ENCODE results near the gene MR1.
A peak's percentile ranks its signal among the peaks of the same experiment; 100 is the strongest.
"Not testable (repeated sequence)": the region's sequence is repeated elsewhere in the genome, so short reads cannot be mapped to it uniquely, and the experiment has no call there.

Gene MR1

DNA sequence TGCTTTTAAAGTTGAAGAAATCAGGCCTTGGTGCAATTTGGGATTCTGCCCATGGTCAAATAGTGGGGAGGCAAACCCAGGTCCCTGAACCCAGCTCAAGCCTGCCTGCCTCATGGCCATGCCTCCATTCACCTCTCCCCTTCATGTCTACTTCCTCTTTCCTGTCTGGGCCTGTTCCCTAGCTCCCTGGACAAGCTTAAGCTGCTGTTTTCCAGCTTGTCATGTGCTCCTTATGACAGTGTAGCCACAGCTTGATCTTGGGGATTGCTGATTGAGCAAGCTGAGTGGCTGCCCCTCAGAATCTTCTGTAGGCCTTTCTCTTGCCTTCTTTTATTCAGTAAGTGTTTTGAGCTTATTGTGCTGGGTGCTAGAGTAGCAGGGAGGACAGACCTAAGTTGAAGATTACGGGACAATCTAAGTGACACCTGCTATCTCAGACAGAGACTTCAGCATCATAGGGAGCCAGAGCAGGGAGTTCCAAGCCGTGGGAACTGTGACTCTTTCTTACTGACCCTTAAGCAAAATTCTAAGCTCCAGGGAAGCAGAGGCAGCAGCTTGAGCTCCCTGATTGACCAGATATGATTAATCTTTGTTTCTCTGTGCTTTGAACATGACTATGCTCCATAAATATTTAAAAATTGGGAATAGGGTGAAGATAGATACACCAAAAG, 520 bp upstream of the MR1 start:
- peak; percentile 87 for DNase-seq

DNA sequence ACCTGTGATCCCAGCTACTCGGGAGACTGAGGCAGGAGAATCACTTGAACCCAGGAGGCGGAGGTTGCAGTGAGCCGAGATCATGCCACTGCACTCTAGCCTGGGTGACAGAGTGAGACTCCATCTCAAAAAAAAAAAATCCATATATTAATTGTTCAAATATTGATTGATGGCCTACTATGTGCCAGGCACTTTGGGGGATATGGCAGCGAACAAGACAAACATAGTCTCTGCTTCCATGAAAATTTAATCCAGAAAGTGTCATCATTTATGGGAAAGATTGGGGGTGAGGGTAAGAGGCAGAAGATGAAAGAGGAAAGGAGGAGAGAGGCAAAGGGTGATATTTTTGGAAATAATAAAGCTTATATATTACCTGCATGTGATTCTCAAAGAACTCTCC, 1.4 kb downstream of the MR1 start:
- not testable (repeated sequence) for DNase-seq

DNA sequence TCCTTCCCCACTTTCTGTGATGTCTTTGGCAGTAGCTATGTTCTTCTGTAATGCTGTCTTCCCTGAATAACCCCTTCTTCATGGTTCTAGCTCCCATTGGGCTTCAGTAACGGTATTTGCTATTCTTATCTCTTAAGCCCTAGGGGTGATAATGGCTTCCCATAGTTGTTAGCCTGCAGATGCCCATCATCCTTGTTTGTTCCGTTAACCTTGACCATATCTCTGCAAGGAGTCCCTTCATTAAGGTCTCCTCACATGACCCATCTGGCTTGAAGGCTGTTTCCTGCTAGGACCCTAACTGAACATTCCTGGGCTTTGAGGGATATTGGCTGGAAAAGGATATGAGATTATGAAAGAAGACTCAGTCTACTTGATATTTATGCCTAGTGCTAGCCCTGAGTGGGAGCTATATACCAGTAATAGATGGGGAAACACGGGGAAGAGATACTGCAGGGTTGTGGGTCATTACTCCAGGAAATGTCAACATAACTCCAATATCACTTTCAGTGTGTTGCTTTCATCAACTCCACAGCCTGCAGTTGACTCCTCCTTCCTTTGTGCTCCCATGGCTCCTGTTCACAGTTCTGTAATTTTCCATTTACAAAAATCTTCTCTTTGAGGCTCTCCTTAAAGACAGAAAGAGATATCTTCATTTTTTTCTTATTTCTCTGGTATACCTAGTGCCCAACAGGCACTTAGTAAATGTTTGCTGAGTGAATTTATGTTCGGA, 2.5 kb downstream of the MR1 start:
- no peak for DNase-seq

DNA sequence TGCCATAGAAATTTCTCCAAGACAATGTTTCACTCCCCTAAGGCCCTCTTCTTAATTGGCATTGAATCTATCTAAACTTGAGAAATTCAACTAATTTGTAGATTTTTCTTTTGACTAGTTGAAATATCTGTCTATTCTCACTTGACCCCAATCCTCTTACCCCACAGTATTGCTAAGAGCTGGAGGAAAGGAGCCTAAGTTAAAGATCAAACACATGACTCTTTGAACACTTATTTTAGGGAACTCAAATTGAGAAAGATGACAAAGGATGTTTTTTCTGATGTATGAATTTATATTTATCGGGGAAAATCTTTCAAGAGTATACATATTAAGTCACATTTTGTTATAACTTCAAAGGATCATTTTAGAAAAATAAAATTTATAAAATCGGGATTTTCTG, 3.6 kb downstream of the MR1 start:
- DNase-seq = no peak

DNA sequence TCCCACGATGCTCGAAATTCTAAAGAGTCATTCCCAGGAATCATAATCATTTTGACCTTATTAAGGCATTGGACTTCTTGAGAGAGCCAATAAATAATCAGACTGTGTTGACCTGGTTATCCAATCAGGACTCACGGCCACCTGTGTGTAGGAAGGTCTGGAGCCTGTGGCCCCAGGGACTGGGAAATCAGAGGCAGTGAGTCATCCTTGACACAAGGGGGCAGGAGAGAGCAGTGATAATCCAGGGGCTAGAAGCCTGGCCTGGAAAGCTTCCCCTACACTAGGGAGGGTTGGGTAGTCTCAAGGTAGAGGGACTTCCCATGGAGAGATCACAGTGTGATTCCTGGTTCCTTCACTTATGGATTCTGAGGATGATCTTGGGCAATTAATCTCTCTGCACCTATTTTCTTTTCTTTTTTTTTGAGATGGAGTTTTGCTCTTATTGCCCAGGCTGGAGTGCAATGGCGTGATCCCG, 4.7 kb downstream of the MR1 start:
- DNase-seq = peak; percentile 87

DNA sequence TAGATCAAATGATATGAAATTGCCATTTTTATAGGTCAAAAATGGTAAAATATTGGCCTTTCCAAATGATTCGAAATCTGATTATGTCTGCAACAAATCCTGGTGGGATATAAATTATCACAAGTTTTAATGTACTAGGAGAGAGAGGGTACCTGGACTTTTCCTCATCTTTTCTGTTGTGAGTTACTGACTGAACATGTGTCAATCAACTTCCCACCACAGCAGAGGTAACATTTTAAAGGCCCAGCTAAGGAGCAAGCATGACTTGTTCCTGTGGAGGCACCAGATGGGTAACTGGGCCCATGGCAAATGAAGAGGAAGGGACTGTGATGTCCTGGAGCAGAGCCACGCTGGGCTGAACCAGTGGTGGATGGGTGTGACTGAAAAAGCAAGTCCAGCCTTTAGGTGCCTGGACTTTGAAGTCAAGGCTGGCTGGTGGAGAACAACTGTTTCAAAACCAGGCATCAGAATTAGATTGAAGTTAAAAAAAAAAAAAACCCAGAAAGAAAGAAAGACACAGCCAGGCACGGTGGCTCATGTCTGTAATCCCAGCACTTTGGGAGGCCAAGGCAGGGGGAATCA, 6.6 kb downstream of the MR1 start:
- DNase-seq = no peak

DNA sequence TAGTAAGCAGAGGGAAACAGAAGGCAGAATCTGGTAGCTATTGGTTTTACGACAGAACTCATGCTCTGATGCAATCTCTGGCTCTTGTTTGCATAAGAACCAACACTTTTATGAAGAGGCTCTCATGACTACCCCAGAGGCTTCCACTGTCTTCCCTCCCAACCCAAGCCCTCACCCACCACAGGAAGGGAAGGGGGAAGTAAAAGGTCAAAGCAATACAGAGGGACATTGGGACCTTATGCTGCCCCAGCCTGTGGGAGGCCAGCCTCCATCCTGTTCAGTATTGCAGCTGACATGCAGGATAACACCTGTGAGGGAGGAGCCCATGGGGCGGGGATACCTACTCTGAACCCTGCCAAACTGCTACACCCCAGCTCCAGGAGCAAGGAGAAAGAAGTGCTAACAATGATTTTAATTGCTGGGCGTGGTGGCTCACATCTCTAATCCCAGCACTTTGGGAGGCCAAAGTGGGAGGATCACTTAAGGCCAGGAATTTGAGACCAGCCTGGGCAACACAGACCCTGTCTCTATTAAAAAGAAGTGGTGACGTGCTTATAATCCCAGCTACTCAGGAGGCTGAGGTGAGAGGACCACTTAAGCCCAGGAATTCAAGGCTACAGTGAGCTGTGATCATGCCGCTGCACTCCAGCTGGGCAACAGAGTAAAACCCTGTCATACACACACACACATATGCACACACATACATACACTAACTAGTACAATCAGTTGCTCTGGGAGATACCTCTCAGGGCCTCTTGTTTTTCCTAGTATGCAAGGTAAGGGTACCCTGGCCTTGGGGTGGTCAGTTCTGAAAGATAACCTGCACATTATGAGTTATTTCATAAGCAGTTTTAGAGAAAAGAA, 9.5 kb downstream of the MR1 start:
- peak; percentile 69 for DNase-seq

DNA sequence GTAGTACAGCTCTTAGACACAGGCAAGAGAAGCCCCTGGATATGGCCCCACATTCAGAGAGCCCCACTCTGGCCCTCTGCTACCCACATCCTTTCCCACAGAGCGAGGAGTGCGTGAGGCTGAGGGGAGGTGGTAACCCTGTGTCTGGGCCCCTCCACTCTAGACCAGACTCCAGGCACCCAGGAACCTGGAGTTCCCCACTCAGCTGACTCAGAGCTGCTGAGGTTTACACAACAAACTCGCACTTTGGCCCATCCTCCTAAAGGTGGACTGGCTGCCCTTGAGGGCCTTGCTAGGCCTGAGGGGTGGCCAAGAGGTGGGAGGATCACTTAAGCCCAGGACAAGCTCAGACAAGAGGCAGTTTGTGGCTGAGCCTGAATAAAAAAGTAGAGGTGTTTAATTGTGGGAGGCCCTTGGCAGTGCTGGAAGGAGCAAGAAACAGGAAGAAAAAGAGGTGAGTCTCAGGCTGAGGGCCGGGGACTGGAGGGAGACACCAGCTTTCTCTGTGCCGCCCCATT, 10.7 kb downstream of the MR1 start:
- no peak for DNase-seq

DNA sequence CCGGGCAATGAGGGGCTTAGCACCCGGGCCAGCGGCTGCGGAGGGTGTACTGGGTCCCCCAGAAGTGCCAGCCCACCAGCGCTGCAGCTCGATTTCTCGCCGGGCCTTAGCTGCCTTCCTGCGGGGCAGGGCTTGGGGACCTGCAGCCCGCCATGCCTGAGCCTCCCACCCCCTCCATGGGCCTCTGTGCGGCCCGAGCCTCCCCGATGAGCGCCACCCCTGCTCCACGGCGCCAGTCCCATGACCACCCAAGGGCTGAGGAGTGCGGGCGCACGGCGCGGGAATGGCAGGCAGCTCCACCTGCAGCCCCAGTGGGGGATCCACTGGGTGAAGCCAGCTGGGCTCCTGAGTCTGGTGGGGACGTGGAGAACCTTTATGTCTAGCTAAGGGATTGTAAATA, 12.2 kb downstream of the MR1 start:
- DNase-seq = not testable (repeated sequence)

DNA sequence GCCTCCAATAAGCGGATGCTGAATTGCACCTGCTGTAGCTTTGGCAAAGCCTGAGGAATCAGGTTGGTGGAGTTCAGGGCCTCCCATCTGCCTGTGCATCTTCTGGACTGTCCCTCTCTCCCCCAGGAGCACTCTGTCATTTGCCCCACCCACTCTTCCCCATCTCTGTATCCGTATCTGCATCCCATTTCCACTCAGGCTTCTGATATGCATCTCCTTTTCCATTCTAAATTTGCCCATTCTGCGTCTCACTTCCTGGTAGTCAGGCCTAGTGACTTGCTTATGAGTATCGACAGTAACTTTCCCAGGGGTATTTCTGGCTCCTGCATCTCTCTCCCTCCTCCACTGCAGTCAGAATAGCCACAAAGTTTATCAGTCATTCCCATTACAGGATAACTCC, 15.6 kb downstream of the MR1 start:
- DNase-seq = no peak

DNA sequence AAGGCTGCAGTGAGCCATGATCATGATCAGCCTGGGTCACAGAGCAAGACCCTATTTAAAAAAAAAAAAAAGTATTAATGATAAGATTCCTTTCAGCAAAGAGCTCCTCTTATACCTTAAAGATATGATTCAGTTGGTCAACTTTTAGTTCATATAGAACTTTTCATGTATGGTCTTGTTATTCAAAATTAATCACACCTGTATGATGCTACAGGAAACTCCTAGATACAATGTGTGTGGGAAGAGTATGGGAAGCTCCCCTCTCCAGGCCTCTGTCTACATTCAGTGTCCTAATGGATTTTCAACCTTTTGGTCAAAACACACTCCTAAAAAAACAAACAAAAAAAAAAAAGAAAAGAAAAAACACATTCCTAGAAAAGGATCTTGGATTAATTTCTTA, 17.1 kb downstream of the MR1 start:
- DNase-seq = no peak

DNA sequence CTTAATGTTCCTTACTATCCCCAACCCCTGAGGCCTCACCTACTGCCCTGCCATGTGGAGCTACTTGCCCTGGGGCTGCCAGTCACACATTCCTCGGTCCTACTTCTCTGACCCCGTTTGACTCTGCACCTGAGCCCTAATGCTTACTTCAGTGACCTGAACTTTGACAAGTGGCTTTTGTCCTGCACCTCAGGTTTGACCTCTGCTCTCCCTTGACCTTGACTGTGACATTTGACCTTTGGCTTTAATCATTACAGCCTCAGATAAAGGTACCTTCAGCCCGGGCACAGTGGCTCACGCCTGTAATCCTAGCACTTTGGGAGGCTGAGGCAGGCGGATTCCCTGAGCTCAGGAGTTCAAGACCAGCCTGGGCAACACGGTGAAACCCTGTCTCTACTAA, 22.8 kb downstream of the MR1 start:
- DNase-seq = no peak

DNA sequence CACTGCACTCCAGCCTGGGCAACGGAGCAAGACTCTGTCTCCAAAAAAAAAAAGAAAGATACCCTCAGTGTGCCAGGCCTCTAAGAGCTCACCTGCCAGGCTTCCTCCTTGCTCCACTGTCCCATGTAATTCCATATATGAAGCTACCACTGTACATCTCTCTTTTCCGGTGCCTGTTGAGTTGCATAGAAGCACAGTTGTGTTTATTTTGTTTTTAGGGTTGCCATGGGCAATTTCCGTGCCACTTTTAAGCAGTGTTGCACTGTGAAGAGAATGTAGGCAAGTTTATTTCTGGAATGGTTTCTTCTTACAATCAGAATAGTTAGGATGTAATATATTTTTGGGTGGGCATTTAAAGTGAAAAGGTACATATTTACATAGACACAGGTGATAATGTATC, 23.3 kb downstream of the MR1 start:
- DNase-seq = no peak

DNA sequence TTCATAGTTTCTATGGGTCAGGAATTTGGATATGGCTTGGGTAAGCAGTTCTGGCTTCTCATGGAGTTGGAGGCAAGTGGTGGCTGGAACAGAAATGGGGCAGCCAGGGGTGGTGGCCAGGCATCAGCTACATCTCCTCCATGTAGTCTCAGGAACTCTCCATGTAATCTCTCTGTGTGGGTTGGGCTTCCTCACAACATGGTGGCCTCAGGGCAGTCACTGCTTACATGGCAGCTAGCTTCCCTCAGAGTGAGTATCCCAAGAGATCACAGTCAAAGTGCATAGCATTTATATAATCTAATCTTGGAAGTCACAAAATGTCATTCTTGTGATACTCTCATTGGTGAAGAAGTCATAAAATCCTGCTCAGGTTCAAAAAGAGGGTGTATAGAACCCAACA, 25.7 kb downstream of the MR1 start:
- DNase-seq = no peak

DNA sequence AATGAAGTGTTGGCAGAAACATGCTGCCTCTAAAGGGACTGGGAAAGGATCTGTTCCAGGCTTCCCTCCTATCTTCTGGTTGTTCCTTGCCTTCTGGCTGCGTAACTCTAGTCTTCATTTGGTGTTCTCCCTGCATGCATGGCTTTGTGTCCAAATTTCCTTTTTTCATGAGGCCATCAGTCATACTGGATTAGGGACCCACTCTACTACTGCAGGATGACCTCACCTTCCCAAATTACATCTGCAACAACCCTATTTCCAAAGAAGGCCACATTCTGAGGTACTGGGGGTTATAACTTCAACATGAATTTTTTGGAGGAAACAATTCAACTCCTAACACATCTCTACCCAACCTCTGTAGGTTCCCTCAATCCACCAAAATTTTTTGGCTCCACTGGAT, 26.3 kb downstream of the MR1 start:
- no peak for DNase-seq

DNA sequence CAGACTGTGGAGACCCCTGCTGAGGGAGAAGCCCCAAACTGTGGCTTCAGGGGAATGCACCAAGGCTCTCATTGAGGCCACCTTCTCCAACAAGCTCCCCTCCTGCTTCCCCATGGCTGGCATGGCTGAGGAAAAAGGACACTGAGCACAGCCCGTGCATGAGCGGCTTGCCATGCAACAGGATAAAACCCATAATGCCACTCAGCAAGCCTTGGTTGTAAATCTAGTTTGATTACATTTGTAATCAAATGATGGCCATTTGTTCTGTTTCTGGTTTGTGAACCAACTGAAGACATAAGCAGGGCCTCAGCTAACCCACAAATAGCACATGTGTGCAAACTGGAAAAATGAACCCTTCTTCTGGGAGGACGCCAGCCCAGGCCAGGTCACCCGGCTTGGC, 27.2 kb downstream of the MR1 start:
- not testable (repeated sequence) for DNase-seq

DNA sequence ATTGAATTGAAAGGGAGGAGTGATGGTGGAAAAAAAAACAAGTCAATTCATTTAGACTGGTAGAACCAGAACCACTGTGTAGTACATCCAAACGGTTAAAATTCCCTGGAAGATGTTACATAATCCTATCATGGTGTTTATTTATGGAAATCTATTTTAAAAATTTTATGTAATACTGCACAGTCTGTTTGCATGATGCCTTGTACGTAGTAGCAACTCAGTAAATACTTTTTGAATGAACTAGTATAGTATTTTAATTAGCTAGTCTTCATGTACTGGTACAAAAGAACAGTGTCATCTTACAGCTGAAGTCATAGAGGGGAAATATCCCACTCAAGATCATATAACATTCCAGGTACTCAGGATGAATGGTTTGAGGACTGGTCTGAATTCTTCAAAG, 27.7 kb downstream of the MR1 start:
- DNase-seq = no peak

DNA sequence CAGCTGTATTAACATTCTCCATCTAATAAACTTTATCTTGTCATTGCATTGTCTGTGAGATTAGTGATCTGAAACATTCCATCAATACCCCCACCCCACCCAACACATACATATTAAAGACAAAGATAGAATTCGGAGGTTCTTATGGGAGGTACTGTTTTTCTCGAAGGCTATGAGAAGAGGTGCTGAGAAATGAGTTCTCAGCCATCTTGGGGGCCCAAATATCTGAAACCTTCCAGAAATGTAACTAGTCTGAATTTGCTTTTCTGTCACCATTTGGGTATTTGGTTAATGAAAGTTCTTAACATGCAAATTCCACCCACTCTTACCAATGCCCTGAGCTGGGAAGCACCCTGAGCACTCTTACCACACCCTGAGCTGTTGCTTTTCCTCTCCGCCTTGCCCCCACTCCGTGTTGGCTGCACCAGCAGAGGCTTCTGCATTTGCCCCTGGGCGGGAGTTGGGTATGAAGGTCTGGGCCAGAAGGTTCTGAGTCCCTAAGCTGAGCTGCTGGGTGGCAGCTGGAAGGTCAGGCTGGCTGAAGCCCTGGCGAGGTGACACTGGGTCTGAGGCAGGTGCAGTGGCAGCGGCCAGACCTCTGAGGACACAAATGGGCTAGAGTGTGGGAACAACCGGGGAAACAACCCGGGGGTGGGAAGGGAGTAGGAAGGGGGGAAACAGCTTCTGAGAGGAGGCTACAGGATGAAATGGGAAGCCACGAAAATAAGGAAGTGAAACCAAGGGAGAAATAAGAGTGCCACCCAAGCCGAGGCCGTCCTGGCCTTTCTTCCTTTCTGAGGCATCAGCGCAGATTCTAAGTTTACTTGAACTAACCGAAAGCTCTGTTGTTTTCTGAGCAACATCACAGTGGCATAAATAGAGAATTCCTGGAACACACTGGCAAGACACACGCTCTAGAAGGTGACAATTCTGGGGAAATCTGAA, 28.4 kb downstream of the MR1 start:
- no peak for DNase-seq

DNA sequence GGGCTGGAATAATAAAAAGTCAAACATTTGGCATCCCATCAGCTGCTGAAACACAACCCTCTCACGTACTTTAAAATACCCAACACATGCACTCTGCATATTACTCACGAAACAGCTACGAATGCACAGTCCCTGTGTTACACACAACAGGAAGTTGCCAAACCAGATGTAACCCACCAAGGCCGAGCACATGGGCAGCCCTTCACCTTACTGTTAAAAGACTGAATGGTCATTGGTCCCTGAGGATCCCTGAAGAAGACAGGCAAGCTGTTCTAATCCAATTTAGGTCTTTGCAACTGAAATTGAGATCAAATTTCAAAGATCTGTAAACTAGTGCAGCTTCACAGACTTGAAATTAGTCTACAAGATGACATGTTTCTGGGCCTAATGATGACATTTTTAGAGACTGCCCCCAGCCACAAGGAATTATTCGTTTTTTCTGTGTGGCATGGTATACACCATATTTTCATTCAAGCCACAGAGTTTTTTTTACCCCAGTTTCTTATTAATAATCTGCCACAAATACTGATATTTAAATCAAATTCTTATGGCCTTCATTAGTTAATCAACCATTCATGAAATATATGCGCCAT, 29.1 kb downstream of the MR1 start:
- no peak for DNase-seq

DNA sequence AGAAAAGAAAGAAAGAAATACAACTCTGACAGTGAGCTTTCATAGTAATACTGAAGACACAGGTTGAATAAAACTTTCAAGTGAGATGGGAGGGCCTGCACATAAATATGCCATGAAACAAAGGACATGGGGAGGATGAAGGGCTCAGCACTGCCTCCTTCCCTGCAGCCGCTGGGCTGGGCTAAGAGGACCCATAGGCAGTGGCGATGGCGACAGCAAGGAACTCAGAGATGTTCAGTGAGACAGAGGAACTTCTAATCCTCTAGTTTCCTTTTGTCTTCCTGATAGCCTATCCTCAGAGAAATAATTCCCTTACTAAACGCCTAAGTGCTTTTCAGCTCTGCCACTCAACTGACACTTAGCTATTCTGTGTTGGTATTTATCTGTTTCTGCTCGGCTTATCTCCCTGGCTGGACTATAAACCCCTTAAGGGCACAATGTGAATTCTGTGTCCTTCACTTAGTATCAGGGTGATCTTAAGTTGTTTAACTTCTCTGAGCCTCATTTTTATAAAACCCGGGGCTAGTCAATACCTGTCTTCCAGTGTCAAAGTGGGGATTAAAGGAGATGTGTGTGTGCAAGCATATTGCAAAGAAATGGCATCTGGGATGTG, 30.3 kb downstream of the MR1 start:
- no peak for DNase-seq

DNA sequence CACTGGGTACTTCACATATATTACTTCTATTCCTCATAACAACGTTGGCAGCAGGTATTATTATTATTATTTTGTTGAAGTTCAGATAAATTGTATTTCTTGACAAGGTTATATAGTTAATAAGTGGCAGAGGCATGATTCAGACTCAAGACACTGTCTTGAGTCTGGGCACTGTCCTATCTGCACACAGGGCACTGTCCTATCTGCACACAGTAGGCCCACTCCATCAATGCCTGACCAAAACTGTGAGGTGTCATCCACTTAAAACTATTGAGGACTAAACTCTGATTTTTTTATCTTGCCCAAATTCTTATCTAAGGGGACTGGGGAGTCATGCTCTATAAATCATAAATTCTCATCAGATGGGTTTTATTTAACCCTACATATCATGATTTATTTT, 30.9 kb downstream of the MR1 start:
- DNase-seq = no peak

Data from OCI-M1 (cell line).